GM18517 (cell line): ENCODE data around the gene EXOSC3.
A peak's percentile ranks its signal among the peaks of the same experiment; 100 is the strongest.
"Not testable (repeated sequence)": the region's sequence is repeated elsewhere in the genome, so short reads cannot be mapped to it uniquely, and the experiment has no call there.

Experiments used
- ATAC-seq: cut with Tn5 transposase; IDR thresholded peaks from one replicate; pipeline ENCODE4 v1.9.1; 2021; ENCODE audit warnings: mild to moderate bottlenecking, moderate library complexity; ENCODE audit not compliant: unreplicated experiment

The EXOSC3 gene

GRCh38 chr9:37776328-37776727 is 8.5 kb downstream of the EXOSC3 start:
- no peak for ATAC-seq

- ATAC-seq, result no peak
Measured at GRCh38 chr9:37775216-37775919, 9.5 kb downstream of the EXOSC3 start.

GRCh38 chr9:37769995-37770394 is 14.9 kb downstream of the EXOSC3 start:
- no peak for ATAC-seq

DNA sequence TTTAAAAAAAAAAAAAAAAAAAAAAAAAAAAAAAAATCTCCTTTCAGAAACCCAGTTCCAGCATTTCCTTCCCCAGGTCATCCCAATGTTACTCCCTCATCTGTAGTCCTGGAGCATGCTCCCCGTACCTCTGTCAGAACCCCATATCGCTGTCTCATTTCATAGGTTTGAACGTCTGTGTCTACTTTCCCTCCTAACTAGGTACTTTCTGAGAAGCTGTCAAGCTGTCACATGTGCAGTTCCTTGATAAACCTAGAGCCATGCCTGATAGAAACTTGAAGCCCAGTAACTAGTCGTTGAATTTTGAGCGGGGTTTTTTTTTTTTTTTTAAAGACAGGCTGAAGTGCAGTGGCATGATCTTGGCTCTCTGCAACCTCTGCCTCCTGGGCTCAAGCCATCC is 15.6 kb downstream of the EXOSC3 start:
- ATAC-seq, result no peak

DNA sequence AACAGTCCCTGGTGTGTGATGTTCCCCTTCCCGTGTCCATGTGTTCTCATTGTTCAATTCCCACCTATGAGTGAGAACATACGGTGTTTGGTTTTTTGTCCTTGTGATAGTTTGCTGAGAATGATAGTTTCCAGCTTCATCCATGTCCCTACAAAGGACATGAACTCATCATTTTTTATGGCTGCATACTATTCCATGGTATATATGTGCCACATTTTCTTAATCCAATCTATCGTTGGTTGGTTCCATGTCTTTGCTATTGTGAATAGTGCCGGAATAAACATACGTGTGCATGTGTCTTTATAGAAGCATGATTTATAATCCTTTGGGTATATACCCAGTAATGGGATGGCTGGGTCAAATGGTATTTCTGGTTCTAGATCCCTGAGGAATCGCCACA is 19.6 kb downstream of the EXOSC3 start:
- not testable (repeated sequence) for ATAC-seq

GRCh38 chr9:37761511-37761910 is 23.4 kb downstream of the EXOSC3 start:
- ATAC-seq, result no peak

DNA sequence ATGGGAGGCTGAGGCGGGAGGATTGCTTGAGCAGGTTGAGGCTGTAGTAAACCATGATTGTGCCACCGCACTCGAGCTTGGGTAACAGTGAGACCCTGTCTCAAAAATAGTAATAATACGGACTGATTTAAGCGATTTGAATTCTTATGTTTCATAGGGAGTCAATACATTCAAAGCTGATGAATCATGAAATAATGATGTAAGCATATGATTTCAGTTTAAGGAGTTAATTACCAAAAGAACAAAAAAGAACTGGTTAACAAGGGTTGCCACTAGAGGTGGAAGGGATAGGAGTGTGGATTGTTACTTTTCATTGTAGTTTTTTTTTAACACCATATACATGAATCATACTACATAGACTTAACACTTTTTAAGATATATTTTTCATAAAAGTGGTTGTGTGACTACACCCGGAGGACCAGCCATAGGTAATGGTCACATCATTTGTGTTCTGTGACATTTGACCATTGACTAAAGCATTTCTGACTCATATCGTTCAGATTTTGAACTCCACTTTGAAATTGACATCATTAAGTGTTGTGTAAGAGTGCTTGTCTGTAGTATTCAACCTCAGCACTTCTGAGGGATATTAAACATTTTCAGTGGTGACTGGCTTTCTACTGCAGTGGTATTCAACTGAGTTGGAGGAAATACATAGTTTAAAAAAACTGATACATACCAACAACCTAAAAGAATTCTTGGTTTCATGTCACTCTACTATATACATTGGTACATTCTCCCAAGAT is 24.3 kb downstream of the EXOSC3 start:
- ATAC-seq, result no peak

DNA sequence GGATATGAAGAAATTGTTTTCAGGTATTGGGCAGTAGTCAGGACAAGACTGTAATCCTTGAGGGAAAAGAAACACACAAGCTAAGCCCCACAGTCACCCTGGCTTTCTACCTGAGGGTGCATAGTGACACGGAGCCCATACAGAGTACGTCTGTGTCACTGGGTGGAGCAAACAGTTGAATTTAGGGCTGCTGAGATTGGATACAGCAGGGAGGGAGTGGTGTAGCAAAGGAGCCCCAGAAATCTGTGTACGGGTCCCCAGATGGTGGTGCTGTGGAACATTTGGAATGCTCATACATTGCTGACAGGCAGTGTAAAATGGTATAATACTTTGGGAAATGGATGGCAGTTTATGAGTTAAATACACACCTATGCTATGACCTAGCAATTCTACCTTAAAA is 26.1 kb downstream of the EXOSC3 start:
- ATAC-seq, result no peak

DNA sequence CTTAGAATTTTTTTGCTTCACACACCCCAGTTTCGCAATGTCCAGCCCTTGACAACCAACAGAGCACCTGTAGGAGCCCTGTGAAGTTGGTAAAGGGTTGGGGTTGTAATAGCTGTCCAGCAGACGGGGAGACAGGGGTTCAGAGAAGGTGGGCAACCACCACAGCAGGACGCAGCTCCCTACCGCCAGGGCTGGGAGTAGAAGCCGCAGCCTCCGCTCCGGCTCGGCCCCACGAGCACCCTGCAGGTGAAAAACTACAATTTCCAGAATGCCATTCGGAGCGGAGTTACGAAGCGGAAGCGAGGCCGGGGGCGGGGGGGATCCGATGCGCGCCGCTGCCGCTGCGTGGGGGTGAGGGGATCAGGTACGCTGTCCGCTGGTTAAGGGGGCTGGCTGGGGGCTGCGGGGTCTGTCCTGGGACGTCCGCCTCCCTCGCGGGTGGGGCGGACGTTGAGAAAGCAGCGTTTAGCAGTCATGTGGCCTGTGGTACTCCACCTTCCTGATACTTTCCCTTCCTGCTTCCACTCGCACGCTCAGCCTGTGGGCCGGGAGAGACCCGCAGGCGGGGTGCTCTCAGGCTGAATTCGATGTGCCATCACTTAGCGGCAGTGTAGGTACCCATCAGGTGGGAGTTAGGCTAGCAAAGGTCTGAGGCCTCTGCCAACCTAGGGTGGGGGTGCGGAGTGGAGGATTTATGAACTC is 31.2 kb downstream of the EXOSC3 start, which contains the start of gene TRMT10B:
Gene TRMT10B, plus strand, starts transcription at position 317 of the 702 bp plus-strand sequence. CDS start 8,127 bp downstream, outside the sequence.
- ATAC-seq, result peak; percentile 83

DNA sequence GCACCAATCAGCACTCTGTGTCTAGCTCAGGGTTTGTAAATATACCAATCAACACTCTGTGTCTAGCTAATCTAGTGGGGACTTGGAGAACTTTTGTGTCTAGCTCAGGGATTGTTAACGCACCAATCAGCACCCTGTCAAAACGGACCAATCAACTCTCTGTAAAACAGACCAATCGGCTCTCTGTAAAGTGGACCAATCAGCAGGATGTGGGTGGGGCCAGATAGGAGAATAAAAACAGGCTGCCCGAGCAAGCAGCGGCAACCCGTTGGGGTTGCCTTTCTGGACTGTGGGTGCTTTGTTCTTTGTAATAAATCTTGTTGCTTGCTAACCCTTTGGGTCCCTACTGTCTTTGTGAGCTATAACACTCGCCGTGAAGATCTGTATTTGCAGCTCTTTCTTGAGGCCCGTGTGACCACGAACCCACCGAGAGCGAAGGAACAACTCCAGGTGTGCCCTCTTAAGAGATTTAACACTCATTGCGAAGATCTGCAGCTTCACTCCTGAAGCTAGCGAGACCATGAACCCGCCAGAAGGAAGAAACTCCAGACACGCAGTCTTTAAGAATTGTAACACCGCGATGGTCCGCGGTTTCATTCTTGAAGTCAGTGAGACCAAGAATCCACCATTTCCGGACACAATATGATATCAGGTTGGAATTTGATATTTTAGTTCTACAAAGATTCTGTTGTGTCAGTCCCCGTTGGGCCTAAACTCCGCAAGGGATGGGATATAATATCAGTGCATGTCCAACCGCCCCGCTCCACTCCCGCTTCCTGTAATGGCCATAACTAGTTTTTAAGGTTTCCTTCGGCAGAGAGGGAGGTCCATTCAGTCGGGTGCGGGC is 32.0 kb downstream of the EXOSC3 start:
- no peak for ATAC-seq

GRCh38 chr9:37752112-37752511 is 32.8 kb downstream of the EXOSC3 start:
- not testable (repeated sequence) for ATAC-seq

GRCh38 chr9:37751704-37752103 is 33.2 kb downstream of the EXOSC3 start:
- ATAC-seq, result not testable (repeated sequence)

DNA sequence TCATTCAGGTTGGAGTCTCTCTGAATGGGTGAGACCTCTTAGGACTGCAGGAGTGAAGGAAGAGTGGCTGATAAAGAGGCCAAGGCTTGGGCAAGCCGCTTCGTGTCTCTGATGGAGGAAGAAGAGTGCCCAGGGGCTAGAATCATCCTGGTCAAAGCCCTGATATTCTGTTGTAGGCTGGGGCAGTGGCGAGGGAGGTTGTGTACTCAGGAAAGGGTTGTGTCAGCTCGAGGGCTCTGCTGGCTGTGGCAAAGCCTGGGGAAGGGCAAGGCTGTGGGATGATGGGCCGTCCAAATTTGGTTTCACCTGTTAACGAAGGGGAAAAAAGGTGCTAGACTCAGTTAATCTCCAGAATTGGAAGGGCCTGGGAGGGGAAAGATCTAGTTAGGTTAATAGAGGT is 33.7 kb downstream of the EXOSC3 start:
- ATAC-seq, result no peak

- ATAC-seq, result no peak
Measured at GRCh38 chr9:37749129-37749528, 35.7 kb downstream of the EXOSC3 start.

GRCh38 chr9:37747271-37747753 is 37.6 kb downstream of the EXOSC3 start:
- ATAC-seq, result no peak

- no peak for ATAC-seq
Measured at GRCh38 chr9:37746448-37747270, 38.2 kb downstream of the EXOSC3 start.

- no peak for ATAC-seq
Measured at GRCh38 chr9:37745970-37746369, 38.9 kb downstream of the EXOSC3 start.

DNA sequence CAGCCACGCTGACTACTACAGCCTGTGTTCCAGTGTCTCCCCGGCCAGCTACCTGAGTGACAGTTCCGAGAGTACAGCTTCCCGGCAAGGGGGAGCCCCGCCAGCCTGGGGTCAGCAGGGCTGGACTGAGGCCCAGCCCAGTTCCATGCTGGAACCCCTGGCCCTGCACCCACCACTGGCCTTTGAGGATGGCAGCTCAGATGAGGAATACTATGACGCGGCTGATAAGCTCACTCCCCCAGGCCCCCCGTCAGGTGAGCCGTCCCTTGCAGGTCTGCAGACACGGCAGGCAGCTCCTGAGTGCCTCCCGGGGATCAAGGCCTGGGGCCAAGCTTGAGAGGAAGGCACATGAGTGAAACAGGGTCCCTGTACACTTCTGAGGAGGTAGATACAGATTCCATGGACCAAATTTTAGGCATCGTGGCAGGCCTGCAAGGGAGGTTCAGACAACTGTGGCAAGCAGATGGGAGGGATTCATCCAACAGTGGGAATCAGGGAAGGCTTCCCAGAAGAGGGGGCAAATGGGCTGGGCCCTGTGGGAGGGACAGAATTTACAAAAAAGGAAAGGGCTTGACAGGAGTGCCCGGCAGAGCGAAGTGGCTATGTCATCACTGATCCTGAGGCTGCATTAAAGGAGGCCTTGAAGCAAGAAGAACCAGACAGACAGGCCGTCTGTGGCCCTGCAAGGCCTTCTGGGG is 44.1 kb downstream of the EXOSC3 start:
- no peak for ATAC-seq

DNA sequence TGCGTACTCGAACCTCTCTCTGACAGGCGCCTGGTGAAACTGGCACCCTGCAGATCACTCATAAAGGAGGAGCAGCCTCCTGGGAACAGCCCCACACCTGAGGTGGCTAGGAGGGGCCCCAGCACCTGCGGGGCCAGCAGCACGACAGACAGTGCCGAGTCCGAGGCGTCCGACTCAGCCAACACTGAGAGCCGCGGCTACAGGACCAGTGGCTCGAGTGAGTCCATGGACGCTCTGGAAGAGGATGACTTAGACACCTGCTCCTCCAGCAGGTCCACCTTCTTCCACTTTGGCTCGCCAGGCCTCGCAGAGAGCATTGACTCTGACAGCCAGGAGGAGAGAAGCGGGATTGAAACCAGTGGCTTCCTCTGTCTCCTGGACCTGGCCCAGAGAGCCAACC is 44.7 kb downstream of the EXOSC3 start:
- ATAC-seq, result no peak
